Neutrophil (primary cell): ENCODE data around the gene MYCT1.

Experiments used
- H3K27ac ChIP-seq: fragments of 200-600 bp; sonication (generic); 2 replicates; pipeline ENCODE4 v1.5.1; 2016; ENCODE audit warnings: mild to moderate bottlenecking, moderate library complexity
- H3K27me3 ChIP-seq: fragments of 200-600 bp; sonication (generic); 2 replicates; pipeline ENCODE4 v1.6.0; 2016; ENCODE audit warnings: mild to moderate bottlenecking
- H3K36me3 ChIP-seq: fragments of 200-600 bp; sonication (generic); 2 replicates; pipeline ENCODE4 v1.5.1; 2017
- H3K4me1 ChIP-seq, 2 experiments: fragments of 200-600 bp in 1 of 2; sonication (generic) in 1 of 2; 1 replicate in 1 of 2; 2 replicates in 1 of 2; pipeline versions ENCODE4 v1.5.1 to v1.6.1; 2013 to 2016; ENCODE audit warnings: low read depth in 1 of 2, low read length in 1 of 2, mild to moderate bottlenecking in 1 of 2, moderate library complexity in 1 of 2; ENCODE audit not compliant: control insufficient read depth in 1 of 2, insufficient read depth in 1 of 2
- H3K4me3 ChIP-seq, 2 experiments: fragments of 200-600 bp in 1 of 2; sonication (generic) in 1 of 2; 1 replicate in 1 of 2; 2 replicates in 1 of 2; pipeline ENCODE4 v1.5.1; 2013 to 2016; ENCODE audit warnings: low read depth in 1 of 2, low read length in 1 of 2, mild to moderate bottlenecking in 1 of 2, moderate library complexity in 1 of 2
- H3K9me3 ChIP-seq: fragments of 200-600 bp; sonication (generic); 2 replicates; pipeline ENCODE4 v1.5.1; 2016
- CTCF ChIP-seq: fragments of 200-600 bp; sonication (generic); IDR thresholded peaks from 2 replicates; pipeline ENCODE4 v1.5.1; 2016; ENCODE audit warnings: antibody characterized with exemption

MYCT1 gene

DNA sequence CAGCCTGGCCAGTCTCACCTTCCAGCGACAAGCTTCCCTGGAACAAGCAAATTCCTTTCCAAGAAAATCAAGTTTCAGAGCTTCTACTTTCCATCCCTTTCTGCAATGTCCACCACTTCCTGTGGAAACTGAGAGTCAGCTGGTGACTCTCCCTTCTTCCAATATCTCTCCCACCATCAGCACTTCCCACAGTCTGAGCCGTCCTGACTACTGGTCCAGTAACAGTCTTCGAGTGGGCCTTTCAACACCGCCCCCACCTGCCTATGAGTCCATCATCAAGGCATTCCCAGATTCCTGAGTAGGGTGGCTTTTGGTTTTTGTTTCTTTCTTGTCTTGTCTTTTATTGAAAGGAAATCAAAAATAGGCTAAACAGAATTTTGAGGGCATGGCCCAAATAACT is 24.3 kb downstream of the MYCT1 start:
- Histone ChIP-seq H3K27ac (no peak overlapping the region), H3K9me3 (no peaks in the 10 kb centered on the region), H3K27me3 (no peaks in the 10 kb centered on the region), H3K4me3 (no peak overlapping the region), H3K36me3 (no peaks in the 10 kb centered on the region), H3K4me1 (no peaks in the 10 kb centered on the region)
- TF ChIP-seq CTCF = no peak

GRCh38 chr6:152723398-152723797 is 25.7 kb downstream of the MYCT1 start:
- Histone ChIP-seq H3K4me1 (no peaks in the 10 kb centered on the region), H3K27me3 (no peaks in the 10 kb centered on the region), H3K27ac (no peak overlapping the region), H3K36me3 (no peaks in the 10 kb centered on the region), H3K4me3 (no peak overlapping the region), H3K9me3 (no peaks in the 10 kb centered on the region)
- no peak for TF ChIP-seq CTCF

DNA sequence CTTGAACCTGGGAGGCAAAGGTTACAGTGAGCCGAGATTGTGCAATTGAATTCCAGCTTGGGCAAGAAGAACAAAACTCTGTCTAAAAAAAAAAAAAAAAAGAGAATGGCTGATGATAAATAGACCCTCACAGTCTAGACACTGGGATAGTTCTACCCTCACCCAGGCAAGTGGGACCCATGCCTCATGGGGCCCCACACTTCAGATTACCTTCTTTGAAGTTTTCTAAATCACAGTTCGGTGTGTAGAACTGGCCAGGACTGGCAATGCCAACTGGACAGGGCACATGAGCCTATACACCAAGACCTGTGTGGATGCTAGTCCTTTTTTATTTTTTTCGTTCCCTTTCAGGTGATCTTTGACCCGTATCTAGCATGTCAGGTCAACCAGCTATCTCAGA is 28.6 kb downstream of the MYCT1 start:
- Histone ChIP-seq H3K36me3 (no peaks in the 10 kb centered on the region), H3K27me3 (no peaks in the 10 kb centered on the region), H3K4me3 (no peak overlapping the region), H3K4me1 (no peaks in the 10 kb centered on the region), H3K9me3 (no peaks in the 10 kb centered on the region), H3K27ac (no peak overlapping the region)
- no peak for TF ChIP-seq CTCF

DNA sequence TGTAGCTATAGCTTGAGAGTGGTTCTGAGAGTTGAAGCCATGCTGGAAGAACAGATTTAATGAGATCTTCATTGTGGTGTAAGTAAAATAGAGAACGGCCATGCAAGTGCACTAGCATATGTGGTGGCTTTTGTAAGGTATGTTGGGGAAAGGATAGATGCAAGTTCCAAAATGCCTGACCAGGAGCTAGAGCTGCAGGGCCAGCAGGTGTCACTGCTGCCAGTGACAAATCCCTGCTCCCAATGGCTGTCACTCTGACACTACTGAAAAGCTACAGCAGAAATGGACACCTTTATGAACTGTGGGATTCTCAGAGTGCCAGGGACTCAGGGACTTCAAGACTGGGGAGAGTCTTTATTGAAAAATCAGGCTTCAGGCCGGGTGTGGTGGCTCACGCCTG is 29.8 kb downstream of the MYCT1 start:
- H3K27ac ChIP-seq = no peak overlapping the region
- no peaks in the 10 kb centered on the region for H3K9me3 ChIP-seq
- no peaks in the 10 kb centered on the region for H3K4me1 ChIP-seq
- no peak overlapping the region for H3K4me3 ChIP-seq
- no peaks in the 10 kb centered on the region for H3K27me3 ChIP-seq
- no peak for TF ChIP-seq CTCF
- no peaks in the 10 kb centered on the region for H3K36me3 ChIP-seq

DNA sequence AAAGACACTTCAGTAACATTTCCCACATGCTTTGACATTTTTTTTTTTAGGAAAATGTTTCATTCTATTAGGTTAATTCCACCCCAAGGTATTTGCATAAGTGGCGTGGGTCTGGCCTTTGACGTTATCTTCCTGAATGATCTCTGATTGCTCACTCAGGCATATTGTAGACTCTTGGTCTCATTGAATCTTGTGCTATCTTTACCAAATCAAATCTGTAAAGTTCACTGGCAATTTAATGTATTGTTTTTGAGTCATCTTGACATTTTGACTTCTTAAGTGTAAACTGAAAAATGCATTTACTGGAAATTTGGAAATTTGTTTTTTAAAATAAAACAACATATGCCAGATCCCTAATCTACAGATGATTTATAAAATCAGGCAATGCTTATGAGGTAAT is 36.9 kb downstream of the MYCT1 start:
- Histone ChIP-seq H3K36me3 (no peaks in the 10 kb centered on the region), H3K4me3 (no peak overlapping the region), H3K27ac (no peak overlapping the region), H3K4me1 (no peaks in the 10 kb centered on the region), H3K9me3 (no peaks in the 10 kb centered on the region), H3K27me3 (no peaks in the 10 kb centered on the region)
- no peak for TF ChIP-seq CTCF

DNA sequence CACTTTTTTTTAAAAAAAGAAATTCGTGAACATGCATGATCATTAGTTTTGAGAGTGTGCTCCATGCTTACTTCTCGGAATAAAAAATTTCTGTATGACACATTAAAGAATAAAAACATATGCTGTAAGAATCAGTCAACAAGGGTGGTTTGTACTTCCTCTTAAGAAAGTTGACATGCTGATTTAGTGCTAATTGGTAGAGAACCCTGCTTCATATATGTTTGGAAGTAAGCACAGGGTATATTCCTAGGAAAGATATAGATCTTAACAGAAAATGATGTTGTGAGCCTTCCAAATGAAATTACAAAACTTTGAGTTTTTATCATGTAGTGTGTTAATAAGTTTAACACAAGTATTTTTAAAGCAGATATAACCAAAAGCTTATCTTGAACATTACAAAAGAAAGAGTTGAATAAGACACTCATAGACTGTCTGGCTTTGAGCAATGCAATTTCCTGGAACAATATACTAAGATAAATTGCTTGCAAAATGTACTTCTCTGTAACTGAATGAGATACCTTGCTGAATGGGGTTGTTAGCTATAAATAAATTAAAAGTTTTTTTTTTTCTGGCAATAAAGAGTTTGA is 39.1 kb downstream of the MYCT1 start:
- Histone ChIP-seq H3K9me3 (no peaks in the 10 kb centered on the region), H3K4me1 (no peaks in the 10 kb centered on the region), H3K27ac (no peak overlapping the region), H3K27me3 (no peaks in the 10 kb centered on the region), H3K4me3 (no peak overlapping the region), H3K36me3 (no peaks in the 10 kb centered on the region)
- TF ChIP-seq CTCF = no peak
